HG03159 (cell line): ENCODE results near the gene E2F2.

Source experiments
- ATAC-seq: cut with Tn5 transposase; IDR thresholded peaks from one replicate; pipeline ENCODE4 v1.9.1; 2021; ENCODE audit warnings: mild to moderate bottlenecking, moderate library complexity; ENCODE audit not compliant: unreplicated experiment

The E2F2 gene, protein sequence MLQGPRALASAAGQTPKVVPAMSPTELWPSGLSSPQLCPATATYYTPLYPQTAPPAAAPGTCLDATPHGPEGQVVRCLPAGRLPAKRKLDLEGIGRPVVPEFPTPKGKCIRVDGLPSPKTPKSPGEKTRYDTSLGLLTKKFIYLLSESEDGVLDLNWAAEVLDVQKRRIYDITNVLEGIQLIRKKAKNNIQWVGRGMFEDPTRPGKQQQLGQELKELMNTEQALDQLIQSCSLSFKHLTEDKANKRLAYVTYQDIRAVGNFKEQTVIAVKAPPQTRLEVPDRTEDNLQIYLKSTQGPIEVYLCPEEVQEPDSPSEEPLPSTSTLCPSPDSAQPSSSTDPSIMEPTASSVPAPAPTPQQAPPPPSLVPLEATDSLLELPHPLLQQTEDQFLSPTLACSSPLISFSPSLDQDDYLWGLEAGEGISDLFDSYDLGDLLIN

GRCh38 chr1:23530747-23531561 is at the start of gene E2F2:
Gene E2F2 (minus strand): TSS chr1:23531233. CDS start chr1:23530793, 440 bp downstream.
- no peak for ATAC-seq

GRCh38 chr1:23578997-23579363 is 47.9 kb upstream of the E2F2 start:
- ATAC-seq = no peak

DNA sequence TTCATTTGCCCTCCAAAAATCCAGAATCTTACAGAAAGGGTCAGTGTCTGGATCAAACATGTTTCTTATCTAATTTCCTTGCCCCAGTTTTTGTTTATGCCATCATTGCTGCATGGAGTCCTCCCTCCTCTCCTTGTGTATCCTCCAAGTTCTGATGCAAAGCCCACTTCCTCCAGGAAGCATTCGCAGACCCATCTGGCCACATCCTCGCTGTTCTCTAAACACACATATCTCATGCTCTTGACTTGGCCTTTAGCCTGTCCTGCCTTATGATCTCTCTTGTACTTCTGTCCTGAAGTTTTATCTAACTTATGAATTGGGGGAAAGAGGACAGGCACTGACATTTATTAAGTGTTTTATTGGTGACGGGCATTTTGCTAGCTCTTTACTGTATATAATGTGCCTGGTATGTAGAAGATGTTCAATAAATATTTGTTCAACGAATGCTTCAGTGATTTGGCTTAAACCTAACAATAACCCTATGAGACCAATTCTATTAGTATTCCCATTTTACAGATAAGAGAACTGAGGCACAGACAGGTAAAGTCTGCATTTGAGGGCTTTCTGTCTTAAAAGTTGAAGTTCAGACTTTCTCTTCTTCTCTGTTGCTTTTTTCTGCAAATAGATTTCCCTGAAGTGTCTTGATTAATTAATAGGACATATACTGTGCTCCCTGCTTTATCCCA is 47.4 kb upstream of the E2F2 start:
- no peak for ATAC-seq

- peak; percentile 80 for ATAC-seq
These were observed 46.3 kb upstream of the E2F2 start for GRCh38 chr1:23577056-23578004.

DNA sequence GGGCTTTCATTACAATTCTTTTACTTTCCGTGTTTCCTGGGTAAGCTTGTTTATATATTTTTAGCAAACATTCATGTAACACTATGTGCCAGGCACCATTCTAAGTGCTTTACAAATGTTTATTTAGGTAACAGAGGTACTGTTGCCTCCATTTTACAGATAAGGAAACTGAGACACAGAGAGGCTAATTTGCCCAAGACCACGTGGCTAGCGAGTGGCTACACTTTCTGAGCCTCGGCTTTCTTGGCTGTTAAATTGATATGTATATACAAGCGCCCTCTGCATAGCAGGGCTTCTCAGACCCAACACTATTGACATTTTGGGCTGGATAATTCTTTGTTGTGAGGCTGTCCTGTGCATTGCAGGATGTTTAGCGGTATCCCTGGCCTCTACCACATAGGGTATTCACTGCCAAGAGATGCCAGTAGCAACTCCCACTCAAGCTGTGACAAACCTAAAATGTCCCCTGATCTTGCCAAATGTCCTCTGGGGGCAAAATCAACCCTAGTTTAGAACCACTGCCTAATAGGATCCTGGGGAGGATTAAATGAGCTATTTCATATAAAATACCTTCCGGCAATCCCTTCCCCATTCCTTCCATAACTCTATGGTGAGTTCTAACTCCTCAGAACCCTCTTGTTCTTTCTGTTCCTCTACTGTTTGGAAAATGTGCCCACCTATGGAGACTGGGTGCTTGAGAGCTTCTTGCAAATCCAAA is 45.5 kb upstream of the E2F2 start:
- ATAC-seq = no peak

GRCh38 chr1:23575226-23575810 is 44.3 kb upstream of the E2F2 start:
- ATAC-seq = no peak

GRCh38 chr1:23574265-23574754 is 43.3 kb upstream of the E2F2 start:
- ATAC-seq = no peak

DNA sequence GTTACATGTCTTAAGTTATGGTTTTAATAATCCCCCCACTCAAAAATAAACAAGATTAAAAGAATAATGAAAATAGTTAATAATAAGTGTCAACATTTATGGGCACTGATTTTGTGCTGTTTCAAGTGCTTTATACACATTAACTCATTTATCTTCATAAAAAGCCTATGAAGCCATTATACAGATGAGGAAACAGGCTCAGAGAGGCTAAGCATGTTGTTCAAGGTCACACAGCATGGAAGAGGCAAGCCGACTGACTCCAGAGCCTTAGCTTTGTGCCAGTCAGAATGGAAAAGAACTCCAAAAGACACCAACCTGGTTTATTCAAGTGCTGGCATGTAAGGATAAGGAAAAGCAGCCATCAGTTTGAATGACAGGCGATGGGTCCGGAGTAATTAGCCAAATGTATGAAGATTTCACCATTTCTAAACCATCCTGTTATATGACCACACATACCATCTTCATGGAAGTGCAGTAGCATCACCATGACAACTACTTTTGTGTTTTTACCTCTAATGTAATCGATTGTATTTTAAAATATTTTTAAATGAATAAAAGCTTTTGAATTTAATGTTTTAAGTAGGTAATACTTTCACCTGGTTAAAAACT is 42.6 kb upstream of the E2F2 start:
- ATAC-seq = no peak

DNA sequence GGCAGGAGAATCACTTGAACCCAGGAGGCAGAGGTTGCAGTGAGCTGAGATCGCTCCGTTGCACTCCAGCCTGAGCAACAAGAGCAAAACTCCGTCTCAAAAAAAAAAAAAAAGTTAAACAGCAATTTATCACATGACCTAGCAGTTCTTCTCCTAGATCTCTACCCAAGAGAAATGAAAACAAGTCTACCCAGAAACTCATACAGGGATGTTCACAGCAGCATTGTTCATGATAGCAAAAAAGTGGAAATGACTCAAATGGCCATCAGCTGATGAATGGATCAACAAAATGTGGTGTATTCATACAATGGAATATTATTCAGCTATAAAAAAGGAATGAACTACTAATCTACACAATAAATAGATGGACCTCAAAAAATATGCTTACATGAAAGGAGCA is 40.4 kb upstream of the E2F2 start:
- ATAC-seq = no peak

DNA sequence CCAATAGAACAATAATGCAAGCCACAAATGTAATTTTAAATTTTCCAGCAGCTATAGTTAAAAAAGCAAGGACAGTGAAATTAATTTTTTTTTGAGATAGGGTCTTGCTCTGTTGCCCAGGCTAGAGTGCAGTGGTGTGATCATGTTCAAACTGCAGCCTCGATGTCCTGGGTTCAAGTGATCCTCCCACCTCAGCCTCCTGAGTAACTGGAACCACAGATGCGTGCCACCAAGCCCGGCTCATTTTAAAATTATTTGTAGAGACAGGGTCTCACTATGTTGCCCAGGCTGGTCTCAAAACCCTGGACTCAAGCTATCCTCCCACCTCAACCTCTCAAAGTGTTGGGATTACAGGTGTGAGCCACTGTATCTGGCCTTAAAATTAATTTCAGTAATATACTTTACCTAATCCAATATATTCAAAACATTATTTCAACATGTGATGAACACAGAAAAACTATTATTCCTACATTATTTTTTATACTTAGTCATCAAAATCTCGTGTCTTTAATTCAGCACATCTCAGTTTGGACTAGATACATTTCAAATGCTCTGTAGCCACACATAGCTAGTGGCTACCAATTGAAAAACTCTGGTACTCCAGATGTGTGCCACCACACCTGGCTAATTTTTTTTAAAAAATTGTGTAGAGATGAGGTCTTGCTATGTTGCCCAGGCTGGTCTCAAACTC is 39.1 kb upstream of the E2F2 start:
- no peak for ATAC-seq

DNA sequence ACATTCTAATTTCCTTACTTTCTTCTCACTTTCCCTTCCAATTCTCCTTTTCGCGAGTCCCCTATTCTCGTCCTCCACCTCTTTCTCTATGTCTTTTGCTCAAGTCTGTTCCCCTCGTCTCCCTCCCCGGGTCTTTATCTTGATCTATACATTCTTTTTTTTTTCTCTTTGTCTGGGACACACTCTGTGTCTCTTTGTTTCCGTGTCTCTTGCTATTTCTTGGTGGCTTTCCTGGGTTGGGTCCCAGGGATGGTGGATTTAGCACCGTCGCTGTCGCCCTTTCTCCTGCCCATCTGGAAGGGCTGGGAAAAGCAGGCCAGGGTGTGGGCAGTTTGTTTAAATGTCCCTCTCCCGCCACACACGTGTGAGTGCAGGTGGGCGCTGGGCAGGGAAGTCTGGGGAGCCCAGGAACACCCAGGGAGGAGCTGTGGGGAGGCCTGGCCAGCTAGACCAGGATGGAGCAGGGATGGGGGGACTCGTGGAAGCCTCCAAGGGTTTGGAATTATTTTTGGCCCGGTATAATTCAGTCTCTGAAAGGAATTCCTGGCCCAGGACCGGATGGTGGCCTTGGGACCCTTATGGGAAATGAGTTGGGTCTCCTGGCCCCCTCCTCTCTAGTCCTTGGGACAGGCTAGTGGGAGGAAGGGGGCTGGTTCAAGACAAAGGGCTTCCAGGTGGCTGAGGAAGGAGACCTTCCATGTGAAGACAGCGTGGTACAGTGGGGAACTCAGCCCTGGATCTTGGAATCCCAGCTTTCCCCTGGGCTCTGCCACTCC is 37.8 kb upstream of the E2F2 start:
- no peak for ATAC-seq

- ATAC-seq = no peak
These were observed 37.1 kb upstream of the E2F2 start for GRCh38 chr1:23567996-23568607.

DNA sequence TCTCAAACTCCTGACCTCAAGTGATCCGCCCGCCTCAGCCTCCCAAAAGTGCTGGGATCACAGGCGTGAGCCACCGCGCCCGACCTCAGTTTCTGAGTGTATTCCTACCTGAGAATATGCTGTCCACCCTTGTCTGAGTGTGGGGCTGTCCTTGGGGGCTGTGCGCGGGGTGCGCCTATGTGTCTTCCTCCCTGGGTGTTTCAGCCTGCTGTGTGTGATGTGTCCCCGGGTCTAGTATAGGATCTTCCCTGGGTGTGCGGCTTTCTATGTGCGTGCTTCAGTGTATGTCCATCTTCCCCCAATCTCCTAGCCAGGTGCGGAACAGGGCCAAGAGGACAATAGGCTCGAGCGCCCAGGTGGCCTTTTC is 36.6 kb upstream of the E2F2 start:
- ATAC-seq = no peak

- ATAC-seq = no peak
These were observed 35.3 kb upstream of the E2F2 start for GRCh38 chr1:23566304-23566703.

GRCh38 chr1:23565776-23566175 is 34.7 kb upstream of the E2F2 start:
- ATAC-seq = no peak

GRCh38 chr1:23564529-23565122 is 33.6 kb upstream of the E2F2 start:
- no peak for ATAC-seq
